RPMI7951 (cell line): Measurements from ENCODE around the gene EFCAB6. TPM values are rescaled to one million over a fixed set of nuclear protein-coding genes. Genes with fewer than 3 reads are reported as not detected.

ENCODE experiments used
- DNase-seq: peaks from one replicate; pipeline ENCODE4 v3.0.0-alpha.2; 2012; ENCODE audit warnings: low read depth
- total RNA-seq: library from RNA; depleted of rRNA; stranded (reverse); fragments of >200 nt; shearing (Covaris generic); gene quantifications from 2 replicates; pipeline ENCODE4 v1.2.3, GENCODE V29; 2014

EFCAB6 gene
- total RNA-seq, 1 experiment from 2014 or later = 0.48 TPM

- DNase-seq = no peak
Observed at GRCh38 chr22:43750751-43751150, 61.4 kb downstream of the EFCAB6 start.

DNA sequence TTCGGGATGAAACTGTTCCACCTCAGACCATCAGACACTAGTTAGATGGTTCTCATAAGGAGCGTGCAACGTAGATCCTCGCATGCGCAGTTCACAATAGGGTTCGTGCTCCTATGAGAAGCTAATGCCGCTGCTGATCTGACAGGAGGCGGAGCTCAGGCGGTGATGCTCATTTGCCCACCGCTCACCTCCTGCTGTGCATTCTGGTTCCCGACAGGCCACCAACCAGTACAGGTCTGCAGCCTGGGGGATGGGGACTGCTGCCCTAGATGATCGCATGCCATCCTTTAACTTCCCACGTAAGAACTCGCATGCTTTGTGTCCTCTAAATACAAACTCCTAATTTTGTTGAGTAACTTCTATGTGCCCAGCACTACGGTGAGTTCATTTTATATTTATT is 62.6 kb downstream of the EFCAB6 start:
- DNase-seq = no peak

- no peak for DNase-seq
Observed at GRCh38 chr22:43747877-43748276, 64.2 kb downstream of the EFCAB6 start.

GRCh38 chr22:43747058-43747457 is 65.0 kb downstream of the EFCAB6 start:
- DNase-seq = no peak

- no peak for DNase-seq
Observed at GRCh38 chr22:43745783-43746356, 66.2 kb downstream of the EFCAB6 start.

DNA sequence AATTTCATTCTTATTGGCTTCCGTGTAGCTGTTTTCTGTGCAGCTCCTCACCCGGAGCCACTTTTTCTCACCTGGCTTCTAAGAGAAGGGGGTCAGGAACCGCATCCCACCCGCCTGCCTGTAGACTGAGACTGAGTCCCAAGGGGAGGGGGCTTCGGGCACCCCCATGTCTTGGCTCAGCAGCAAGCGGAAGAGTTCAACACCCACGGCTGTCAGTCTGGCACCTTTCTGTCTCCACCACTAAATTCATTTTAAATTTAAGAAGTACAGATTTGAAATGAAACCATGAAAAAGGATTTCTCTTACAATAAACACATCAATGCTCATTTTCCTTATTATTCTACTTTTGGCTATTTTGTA is 66.7 kb downstream of the EFCAB6 start:
- no peak for DNase-seq

DNA sequence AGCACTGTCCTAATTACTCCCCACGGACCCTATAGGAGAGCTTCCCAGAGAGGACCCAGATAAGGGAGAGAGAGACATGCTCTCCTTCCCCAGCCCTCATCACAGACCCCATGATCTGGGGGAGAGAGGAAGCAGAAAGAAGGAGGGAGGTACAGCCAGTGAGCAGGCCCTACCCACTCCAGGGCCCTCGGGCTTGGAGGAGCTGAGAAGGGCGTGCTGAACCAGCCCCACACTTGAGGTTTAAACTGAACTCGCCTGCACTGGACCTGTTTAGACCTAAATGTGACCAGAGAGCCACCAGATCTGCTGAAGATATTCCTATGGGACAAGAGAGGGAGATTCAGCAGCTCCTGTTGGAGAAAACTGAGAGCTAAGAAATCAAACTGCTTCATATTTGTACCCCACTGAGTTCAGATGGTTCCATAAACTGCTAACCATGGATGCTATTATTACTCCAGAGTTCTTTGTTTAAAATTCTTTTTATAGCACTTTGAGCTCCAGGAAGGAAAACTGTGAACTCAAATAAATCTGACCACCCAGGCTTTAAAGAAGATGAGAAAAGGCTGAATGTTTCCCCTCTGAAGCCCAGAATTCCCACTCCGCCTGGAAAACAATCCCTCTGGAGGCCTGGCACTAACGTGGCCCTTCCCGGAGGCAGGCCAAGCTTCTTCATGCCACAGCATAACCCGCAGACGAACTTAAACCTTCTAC is 67.2 kb downstream of the EFCAB6 start:
- DNase-seq = no peak

DNA sequence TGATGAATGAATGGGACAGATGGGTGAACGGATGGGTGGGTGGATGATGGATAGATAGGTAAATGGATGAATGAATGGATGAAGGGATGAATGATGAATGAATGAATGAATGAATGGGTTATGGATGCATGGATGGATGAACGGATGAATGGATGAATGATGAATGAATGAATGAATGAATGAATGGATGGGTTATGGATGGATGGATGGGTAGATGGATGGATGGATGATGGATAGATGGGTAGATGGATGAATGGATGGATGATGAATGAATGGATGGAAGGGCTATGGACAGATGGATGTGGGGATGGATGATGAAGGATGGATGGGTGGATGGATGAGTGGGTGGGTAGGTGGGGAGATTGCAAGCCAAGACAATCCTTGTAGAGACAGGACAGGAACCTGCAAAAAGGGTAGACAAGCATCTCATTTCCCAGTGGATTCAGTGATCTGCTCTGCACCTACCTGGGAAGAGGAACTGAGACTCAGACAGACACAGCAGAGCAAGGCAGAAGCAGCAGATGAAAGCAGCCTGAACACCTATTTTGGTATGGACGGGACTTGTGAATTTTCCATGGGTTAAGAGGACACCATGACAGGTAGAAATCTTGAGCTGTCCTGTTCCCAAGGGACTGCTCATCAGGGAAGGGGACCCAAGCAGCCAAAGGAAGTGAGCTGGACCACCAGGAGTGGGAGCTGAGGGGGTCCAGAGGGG is 68.0 kb downstream of the EFCAB6 start:
- DNase-seq = no peak

DNA sequence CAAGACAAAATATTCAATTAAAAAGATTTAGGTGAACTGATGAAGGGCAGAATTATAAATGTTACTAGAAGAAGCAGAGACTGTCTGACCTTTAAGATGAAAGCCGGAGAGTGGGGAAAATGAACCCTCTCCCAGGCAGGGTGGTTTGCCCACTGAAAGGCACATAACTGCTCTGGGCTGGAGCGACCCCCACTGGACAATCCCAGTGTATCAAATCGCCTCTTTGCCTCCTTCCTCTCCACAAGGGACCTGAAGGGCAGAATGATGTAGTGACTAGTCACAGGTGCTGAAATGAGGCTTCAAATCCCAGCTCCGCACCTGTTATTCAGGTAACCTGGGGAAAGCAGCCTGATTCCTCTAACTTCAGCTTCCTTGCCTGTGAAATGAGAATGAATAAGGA is 69.0 kb downstream of the EFCAB6 start:
- no peak for DNase-seq

- DNase-seq = no peak
Observed at GRCh38 chr22:43742154-43742950, 69.8 kb downstream of the EFCAB6 start.

- no peak for DNase-seq
Observed at GRCh38 chr22:43740587-43741270, 71.4 kb downstream of the EFCAB6 start.

- DNase-seq = no peak
Observed at GRCh38 chr22:43739851-43740379, 72.2 kb downstream of the EFCAB6 start.

GRCh38 chr22:43737150-43737828 is 74.8 kb downstream of the EFCAB6 start:
- no peak for DNase-seq

DNA sequence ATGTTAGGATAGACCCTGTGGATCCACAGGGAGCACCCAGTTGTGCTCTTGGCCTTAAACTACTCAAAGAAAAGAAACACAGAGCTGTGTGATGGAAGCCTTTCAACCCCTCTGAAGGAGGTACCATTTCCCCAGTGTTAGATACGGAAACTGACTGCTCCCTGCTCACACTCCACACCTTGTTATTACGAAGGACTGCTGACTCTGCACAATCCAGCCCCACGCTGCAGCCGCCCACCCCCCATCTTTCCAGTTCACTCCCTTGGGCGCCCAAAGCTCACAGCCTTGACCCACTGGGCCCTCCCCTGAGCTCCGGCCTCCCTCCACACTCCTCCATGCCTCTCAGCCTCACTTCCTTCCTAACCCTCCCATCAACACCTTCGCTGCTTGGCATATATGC is 75.5 kb downstream of the EFCAB6 start:
- no peak for DNase-seq

- peak; percentile 25 for DNase-seq
Observed at GRCh38 chr22:43734370-43735150, 77.5 kb downstream of the EFCAB6 start.

DNA sequence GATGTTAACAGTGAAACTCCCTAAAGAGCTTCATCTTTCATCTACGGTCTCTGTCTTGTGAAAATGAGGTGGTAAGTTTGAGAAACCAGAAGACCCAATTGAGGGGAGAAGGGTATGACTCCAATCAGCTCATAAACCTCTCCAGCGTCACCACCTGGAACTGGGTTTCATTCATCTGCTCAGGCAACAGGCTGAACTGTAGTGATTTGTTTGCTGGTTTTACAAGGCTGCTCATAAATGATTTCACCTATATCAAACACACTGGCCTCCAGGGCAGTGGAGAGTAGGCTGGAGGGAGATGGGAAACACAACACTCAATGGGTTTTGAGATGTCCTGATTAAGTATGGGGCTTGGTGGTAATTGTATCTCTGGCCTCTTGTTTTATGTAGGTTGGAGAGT is 79.0 kb downstream of the EFCAB6 start:
- no peak for DNase-seq

DNA sequence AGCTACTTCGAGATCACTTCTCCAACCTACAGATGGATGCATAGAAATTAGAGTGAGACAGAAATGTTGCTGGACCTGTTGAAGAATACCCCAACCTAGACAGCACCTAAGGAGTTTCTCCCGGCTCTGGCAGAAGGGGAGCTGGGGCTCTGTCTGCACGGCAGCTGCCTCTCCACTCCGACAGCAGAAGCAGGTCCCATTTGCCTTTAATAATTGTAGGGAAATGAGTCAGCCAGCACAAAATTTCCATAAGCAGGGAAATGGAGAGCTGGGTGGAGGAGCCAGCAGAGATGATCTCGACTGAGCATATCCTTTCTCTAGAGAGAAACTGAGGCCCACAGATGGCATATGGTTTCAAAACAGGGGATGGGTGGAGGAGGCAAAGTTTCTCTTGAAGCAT is 80.1 kb downstream of the EFCAB6 start:
- DNase-seq = no peak

DNA sequence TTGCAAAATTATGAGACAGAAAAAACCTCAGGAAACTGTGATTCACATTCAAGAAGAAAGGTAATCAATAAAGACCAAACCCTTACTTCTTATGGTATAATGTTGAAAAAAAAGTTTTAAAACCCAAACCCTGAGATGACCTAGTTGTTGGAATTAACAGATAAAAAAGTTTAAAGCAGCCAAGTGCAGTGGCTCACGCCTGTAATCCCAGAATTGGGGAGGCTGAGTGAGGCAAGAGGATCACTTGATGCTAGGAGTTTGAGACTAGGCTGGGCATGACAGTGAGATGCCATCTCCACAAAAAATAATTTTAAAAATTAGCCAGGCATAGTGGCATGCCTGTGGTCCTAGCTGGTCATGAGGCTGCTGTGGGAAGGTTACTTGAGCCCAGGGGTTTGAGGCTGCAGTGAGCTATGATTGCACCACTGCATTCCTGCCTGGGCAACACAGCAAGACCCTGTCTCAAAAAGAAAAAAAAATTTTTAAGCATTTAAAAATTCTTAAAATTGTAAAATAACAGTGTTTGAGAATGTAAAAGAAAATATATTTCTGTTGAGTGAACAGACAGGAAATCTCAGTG is 85.1 kb downstream of the EFCAB6 start:
- DNase-seq = no peak

DNA sequence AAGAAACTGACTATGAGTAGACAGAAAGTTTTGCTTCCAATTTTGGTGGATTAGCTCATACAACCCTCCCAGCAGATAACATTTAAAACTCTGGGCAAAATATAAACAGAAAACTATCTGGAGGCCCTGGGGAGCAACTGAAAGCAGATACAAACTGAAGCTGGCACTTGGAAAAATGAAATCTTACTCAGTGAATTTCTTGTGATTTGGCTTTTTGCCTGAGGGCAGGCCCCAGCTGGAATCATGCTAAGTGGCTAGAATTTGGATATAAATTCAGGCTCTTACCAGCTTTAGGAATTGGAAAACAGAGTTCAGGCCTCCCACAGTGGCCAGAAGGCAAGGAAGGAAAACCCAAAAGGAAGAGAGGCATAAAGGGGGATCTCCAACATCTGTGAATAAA is 85.8 kb downstream of the EFCAB6 start:
- DNase-seq = peak; percentile 68

GRCh38 chr22:43723816-43724215 is 88.3 kb downstream of the EFCAB6 start:
- DNase-seq = peak; percentile 78
